DLD1 (cell line): ENCODE data around the gene CEP128.

ENCODE experiments used
- in situ Hi-C: cut with HindIII; loops from 2 replicates; pipeline ENCODE4 v1.10.0; 2017; ENCODE audit warnings: low sequenced_read_pairs

Gene CEP128

GRCh38 chr14:80692903-80693302 lies 248.6 kb downstream of the CEP128 start:
- in situ Hi-C loops = no loop called here

- in situ Hi-C loops = no loop called here
Measured at GRCh38 chr14:80681651-80682050, 259.9 kb downstream of the CEP128 start.

- in situ Hi-C loops = no loop called here
Measured at GRCh38 chr14:80679273-80679672, 262.3 kb downstream of the CEP128 start.

GRCh38 chr14:80678436-80678835 lies 263.1 kb downstream of the CEP128 start:
- in situ Hi-C loops = no loop called here

- in situ Hi-C loops = no loop called here
Measured at GRCh38 chr14:80669426-80669825, 272.1 kb downstream of the CEP128 start.

GRCh38 chr14:80664576-80664975 lies 277.0 kb downstream of the CEP128 start:
- in situ Hi-C loops = no loop called here

GRCh38 chr14:80663541-80663940 lies 278.0 kb downstream of the CEP128 start:
- in situ Hi-C loops = no loop called here

- in situ Hi-C loops = no loop called here
Measured at GRCh38 chr14:80659783-80660182, 281.8 kb downstream of the CEP128 start.

GRCh38 chr14:80658733-80659132 lies 282.8 kb downstream of the CEP128 start:
- in situ Hi-C loops = no loop called here

- in situ Hi-C loops = no loop called here
Measured at GRCh38 chr14:80658155-80658554, 283.4 kb downstream of the CEP128 start.

- in situ Hi-C loops = no loop called here
Measured at GRCh38 chr14:80653956-80654355, 287.6 kb downstream of the CEP128 start.

GRCh38 chr14:80645667-80646413 lies 295.7 kb downstream of the CEP128 start:
- in situ Hi-C loops = no loop called here

- in situ Hi-C loops = no loop called here
Measured at GRCh38 chr14:80644826-80645225, 296.7 kb downstream of the CEP128 start.

GRCh38 chr14:80638620-80639515 lies 302.7 kb downstream of the CEP128 start:
- in situ Hi-C loops = no loop called here

GRCh38 chr14:80637756-80638619 lies 303.6 kb downstream of the CEP128 start:
- in situ Hi-C loops = no loop called here

GRCh38 chr14:80636071-80636470 lies 305.5 kb downstream of the CEP128 start:
- in situ Hi-C loops = no loop called here

- in situ Hi-C loops = no loop called here
Measured at GRCh38 chr14:80634106-80634758, 307.3 kb downstream of the CEP128 start.

GRCh38 chr14:80629606-80630005 lies 311.9 kb downstream of the CEP128 start:
- in situ Hi-C loops = no loop called here

- in situ Hi-C loops = no loop called here
Measured at GRCh38 chr14:80628547-80628946, 313.0 kb downstream of the CEP128 start.

- in situ Hi-C loops = no loop called here
Measured at GRCh38 chr14:80627745-80628144, 313.8 kb downstream of the CEP128 start.

GRCh38 chr14:80624581-80624980 lies 317.0 kb downstream of the CEP128 start:
- in situ Hi-C loops = no loop called here
